ENCODE data around the gene ERI3. TPM values are rescaled to one million over a fixed set of nuclear protein-coding genes. Genes with fewer than 3 reads are reported as not detected.

The ERI3 gene
- total RNA-seq, 4 donors from 2014 or later, result 31.9 to 58.8 (median 48.1) TPM

DNA sequence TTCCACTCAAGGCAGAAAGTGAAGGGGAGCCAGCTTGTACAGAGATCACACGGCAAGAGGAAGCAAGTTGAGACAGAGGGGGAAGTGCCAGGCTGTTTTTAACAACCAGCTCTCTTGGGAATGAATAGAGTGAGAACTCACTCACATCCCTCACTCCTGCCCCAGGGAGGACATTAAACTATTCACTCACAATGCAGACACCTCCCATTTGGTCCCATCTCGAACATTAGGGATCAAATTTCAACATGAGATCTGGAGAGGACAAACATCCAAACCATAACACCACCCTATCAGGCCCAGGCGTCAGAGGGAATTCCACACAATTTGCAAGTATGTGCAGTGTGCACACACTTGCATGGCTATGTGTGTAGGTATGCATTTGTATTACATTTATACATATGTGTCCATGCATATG, 79.1 kb downstream of the ERI3 start:
- ATAC-seq, result no peak
- H3K27ac ChIP-seq, result no peak overlapping the region
- WGBS, 2 donors (ENCODE audit: low coverage in 1 of 2), result 46 to 63% methylated on average over 2 to 3 of the region's 3 CpGs

GRCh38 chr1:44275296-44275962, 79.6 kb downstream of the ERI3 start:
- no peak for ATAC-seq

More for the DNA sequence above, 79.1 kb downstream of the ERI3 start:
- H3K27me3 ChIP-seq, result no peaks in the 10 kb centered on the region
- H3K4me3 ChIP-seq, result no peak overlapping the region
- no peaks in the 10 kb centered on the region for H3K9me3 ChIP-seq
- H3K4me1 ChIP-seq, result peaks cover 0 to 20% (median 0%) of the 10 kb centered on the region in 3 donors
- TF ChIP-seq CTCF (IDR thresholded peaks at IDR 0.05) (no peak), POLR2AphosphoS5 (IDR thresholded peaks at IDR 0.05) (no peak), EP300 (IDR thresholded peaks at IDR 0.05) (no peak), POLR2A (IDR thresholded peaks at IDR 0.05) (no peak)
- H3K36me3 ChIP-seq, result peaks cover 0 to 17% of the 10 kb centered on the region in 2 donors

DNA sequence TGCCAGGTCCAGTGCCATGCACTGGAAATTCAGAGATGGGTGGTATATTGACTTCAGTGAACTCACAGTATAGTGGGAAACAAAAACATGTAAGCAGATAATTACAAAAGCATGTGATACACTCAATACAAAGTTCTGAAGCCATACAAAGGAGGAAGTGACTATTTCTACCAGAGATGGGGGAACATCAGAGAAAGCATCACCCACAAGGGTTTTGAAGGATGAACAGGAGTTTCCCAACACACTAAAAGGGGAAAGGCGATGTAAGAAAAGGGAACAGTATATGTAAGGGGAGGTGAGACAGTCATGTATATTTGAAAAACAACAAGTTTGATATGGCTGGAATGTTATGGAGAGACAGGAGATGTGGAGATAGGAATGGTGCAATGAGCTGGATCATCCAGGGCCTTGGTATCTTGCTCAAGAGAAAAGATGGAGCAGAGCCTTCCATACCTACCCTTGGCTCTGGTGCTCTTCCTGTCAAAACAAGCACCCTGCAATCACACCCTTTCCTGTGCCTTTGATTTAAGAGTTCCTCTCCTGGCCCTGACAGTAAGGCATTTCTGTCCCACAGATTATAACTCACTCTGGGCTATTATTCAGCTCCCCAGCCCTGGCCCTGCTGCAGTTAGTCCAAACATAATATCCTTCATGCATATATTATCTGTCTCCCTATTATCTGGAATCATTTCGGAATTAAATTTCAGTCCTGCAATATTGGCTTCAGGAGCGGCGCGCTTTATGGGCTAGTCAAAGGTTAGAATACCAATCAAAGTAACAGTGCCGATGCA, 81.3 kb downstream of the ERI3 start:
- no peak for ATAC-seq
- 95 to 97% methylated on average over 6 of the region's 6 CpGs for WGBS, 2 donors (ENCODE audit: low coverage in 1 of 2)
- peaks cover 0 to 9% of the 10 kb centered on the region in 2 donors for H3K36me3 ChIP-seq
- peaks cover 0 to 20% (median 0%) of the 10 kb centered on the region in 3 donors for H3K4me1 ChIP-seq
- TF ChIP-seq POLR2A (IDR thresholded peaks at IDR 0.05), result no peak
- no peak for TF ChIP-seq CTCF (IDR thresholded peaks at IDR 0.05)
- TF ChIP-seq EP300 (IDR thresholded peaks at IDR 0.05), result no peak
- no peak for TF ChIP-seq POLR2AphosphoS5 (IDR thresholded peaks at IDR 0.05)
- no peaks in the 10 kb centered on the region for H3K27me3 ChIP-seq
- H3K27ac ChIP-seq, result no peak overlapping the region
- H3K4me3 ChIP-seq, result no peak overlapping the region
- H3K9me3 ChIP-seq, result no peaks in the 10 kb centered on the region

More at GRCh38 chr1:44275296-44275962, 79.6 kb downstream of the ERI3 start:
- no peaks in the 10 kb centered on the region for H3K9me3 ChIP-seq
- WGBS, 2 donors (ENCODE audit: low coverage in 1 of 2), result 49 to 64% methylated on average over 3 to 4 of the region's 6 CpGs
- peaks cover 0 to 20% (median 0%) of the 10 kb centered on the region in 3 donors for H3K4me1 ChIP-seq
- TF ChIP-seq EP300 (IDR thresholded peaks at IDR 0.05), result no peak
- TF ChIP-seq POLR2A (IDR thresholded peaks at IDR 0.05), result no peak
- no peak for TF ChIP-seq POLR2AphosphoS5 (IDR thresholded peaks at IDR 0.05)
- no peak for TF ChIP-seq CTCF (IDR thresholded peaks at IDR 0.05)
- no peak overlapping the region for H3K4me3 ChIP-seq
- no peaks in the 10 kb centered on the region for H3K27me3 ChIP-seq
- peaks cover 0 to 11% of the 10 kb centered on the region in 2 donors for H3K36me3 ChIP-seq
- H3K27ac ChIP-seq, result no peak overlapping the region

DNA sequence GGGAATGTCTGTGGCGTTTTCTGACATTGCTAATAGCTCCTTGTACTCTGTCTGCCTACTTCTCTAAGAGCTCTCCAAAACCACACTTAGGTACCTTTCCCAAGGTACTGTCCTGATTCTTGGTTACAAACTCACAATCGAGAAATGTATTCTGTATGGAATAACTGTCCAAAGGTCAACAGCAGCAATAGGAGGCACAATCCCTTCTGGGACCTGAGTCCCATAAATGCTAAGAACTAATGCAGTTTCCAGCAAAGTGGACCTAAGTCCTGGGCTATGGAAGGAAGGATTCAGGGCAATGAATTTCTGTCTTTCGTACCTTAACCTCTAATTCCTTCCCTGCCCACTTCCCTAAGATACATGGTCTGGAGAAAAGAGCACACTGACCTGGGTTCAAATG, 82.1 kb downstream of the ERI3 start:
- H3K4me1 ChIP-seq, result peaks cover 0 to 20% (median 0%) of the 10 kb centered on the region in 3 donors
- H3K9me3 ChIP-seq, result no peaks in the 10 kb centered on the region
- 85 to 98% methylated on average over 3 of the region's 3 CpGs for WGBS, 2 donors (ENCODE audit: low coverage in 1 of 2)
- no peaks in the 10 kb centered on the region for H3K27me3 ChIP-seq
- no peak overlapping the region for H3K4me3 ChIP-seq
- TF ChIP-seq CTCF (IDR thresholded peaks at IDR 0.05), result no peak
- TF ChIP-seq POLR2AphosphoS5 (IDR thresholded peaks at IDR 0.05), result no peak
- TF ChIP-seq EP300 (IDR thresholded peaks at IDR 0.05), result no peak
- no peak for TF ChIP-seq POLR2A (IDR thresholded peaks at IDR 0.05)
- H3K27ac ChIP-seq, result no peak overlapping the region
- no peak for ATAC-seq
- peaks cover 0 to 9% of the 10 kb centered on the region in 2 donors for H3K36me3 ChIP-seq

Measured in gastroesophageal sphincter (tissue), 4 donors.